ENCODE results near the gene DNM3.
"Not testable (repeated sequence)": the region's sequence is repeated elsewhere in the genome, so short reads cannot be mapped to it uniquely, and the experiment has no call there.

The DNM3 gene

GRCh38 chr1:172431204-172431603 is 589.9 kb downstream of the DNM3 start:
- no peak for TF ChIP-seq CTCF (IDR thresholded peaks at IDR 0.05; ENCODE audit: insufficient read depth, low read length, poor library complexity, severe bottlenecking)
- Histone ChIP-seq H3K36me3 (ENCODE audit: control insufficient read depth, insufficient read depth, low read length) (no peaks in the 10 kb centered on the region; the same call in 1 of the 2 replicates), H3K4me3 (replicated peaks; ENCODE audit: low read depth, low read length) (no peak overlapping the region), H3K27me3 (replicated peaks; ENCODE audit: control insufficient read depth, insufficient read depth, low read length) (no peaks in the 10 kb centered on the region)
- DNase-seq (ENCODE audit: extremely low read depth, insufficient read length), result no peak

GRCh38 chr1:172431721-172432192 is 590.5 kb downstream of the DNM3 start:
- DNase-seq (ENCODE audit: extremely low read depth, insufficient read length), result no peak
- Histone ChIP-seq H3K4me3 (replicated peaks; ENCODE audit: low read depth, low read length) (no peak overlapping the region), H3K36me3 (ENCODE audit: control insufficient read depth, insufficient read depth, low read length) (no peaks in the 10 kb centered on the region; the same call in 1 of the 2 replicates), H3K27me3 (replicated peaks; ENCODE audit: control insufficient read depth, insufficient read depth, low read length) (no peaks in the 10 kb centered on the region)
- TF ChIP-seq CTCF (IDR thresholded peaks at IDR 0.05; ENCODE audit: insufficient read depth, low read length, poor library complexity, severe bottlenecking), result no peak

GRCh38 chr1:172437183-172437582 is 595.9 kb downstream of the DNM3 start:
- H3K4me3 ChIP-seq (replicated peaks; ENCODE audit: low read depth, low read length); H3K27me3 ChIP-seq (replicated peaks; ENCODE audit: control insufficient read depth, insufficient read depth, low read length); DNase-seq (ENCODE audit: extremely low read depth, insufficient read length); H3K36me3 ChIP-seq (ENCODE audit: control insufficient read depth, insufficient read depth, low read length): not testable (repeated sequence)

- H3K4me3 ChIP-seq (replicated peaks; ENCODE audit: low read depth, low read length), result no peak overlapping the region
- no peaks in the 10 kb centered on the region; the same call in none of the 2 replicates for H3K36me3 ChIP-seq (ENCODE audit: control insufficient read depth, insufficient read depth, low read length)
- no peaks in the 10 kb centered on the region for H3K27me3 ChIP-seq (replicated peaks; ENCODE audit: control insufficient read depth, insufficient read depth, low read length)
- no peak for DNase-seq (ENCODE audit: extremely low read depth, insufficient read length)
- no peak for TF ChIP-seq CTCF (IDR thresholded peaks at IDR 0.05; ENCODE audit: insufficient read depth, low read length, poor library complexity, severe bottlenecking)
These were observed 601.1 kb downstream of the DNM3 start for GRCh38 chr1:172442404-172442803.

GRCh38 chr1:172442843-172443565 is 601.7 kb downstream of the DNM3 start:
- Histone ChIP-seq H3K27me3 (replicated peaks; ENCODE audit: control insufficient read depth, insufficient read depth, low read length) (no peaks in the 10 kb centered on the region), H3K36me3 (ENCODE audit: control insufficient read depth, insufficient read depth, low read length) (no peaks in the 10 kb centered on the region; the same call in none of the 2 replicates), H3K4me3 (replicated peaks; ENCODE audit: low read depth, low read length) (peak overlapping the region; percentile 94)
- no peak for DNase-seq (ENCODE audit: extremely low read depth, insufficient read length)
- no peak for TF ChIP-seq CTCF (IDR thresholded peaks at IDR 0.05; ENCODE audit: insufficient read depth, low read length, poor library complexity, severe bottlenecking)

GRCh38 chr1:172443666-172444453 is 602.6 kb downstream of the DNM3 start, which contains the start of gene PIGC:
PIGC (minus strand) TSS chr1:172444069; CDS start chr1:172442622, 1,447 bp downstream.
- DNase-seq (ENCODE audit: extremely low read depth, insufficient read length), result peak; percentile 87
- TF ChIP-seq CTCF (IDR thresholded peaks at IDR 0.05; ENCODE audit: insufficient read depth, low read length, poor library complexity, severe bottlenecking), result peak; percentile 93
- no peaks in the 10 kb centered on the region for H3K27me3 ChIP-seq (replicated peaks; ENCODE audit: control insufficient read depth, insufficient read depth, low read length)
- no peaks in the 10 kb centered on the region; the same call in none of the 2 replicates for H3K36me3 ChIP-seq (ENCODE audit: control insufficient read depth, insufficient read depth, low read length)
- peak within 1 kb of the TSS; percentile 94 for H3K4me3 ChIP-seq (replicated peaks; ENCODE audit: low read depth, low read length)
